Ureter (tissue), 1 donor: Measurements from ENCODE around the gene CPLANE2. TPM values are rescaled to one million over a fixed set of nuclear protein-coding genes. Genes with fewer than 3 reads are reported as not detected.
A peak's percentile ranks its signal among the peaks of the same experiment; 100 is the strongest.

Source experiments
- DNase-seq: peaks from one replicate; pipeline ENCODE4 v3.0.0-alpha.2; 2020; ENCODE audit warnings: low spot score
- total RNA-seq: library from RNA; stranded (reverse); gene quantifications from one replicate; pipeline ENCODE4 v1.2.4, GENCODE V29; 2023
- donor health status: DM: yes; HTN: yes; CAD: no.

CPLANE2 gene
- total RNA-seq, 1 donor from 2014 or later, result 9.0 TPM

- no peak for DNase-seq
Measured at GRCh38 chr1:16189003-16189402, 48.0 kb downstream of the CPLANE2 start.

- peak; percentile 76 for DNase-seq
Measured at GRCh38 chr1:16187748-16188401, 49.1 kb downstream of the CPLANE2 start.

- no peak for DNase-seq
Measured at GRCh38 chr1:16186655-16187235, 50.2 kb downstream of the CPLANE2 start.

- DNase-seq, result peak; percentile 78
Measured at GRCh38 chr1:16184557-16185303, 52.3 kb downstream of the CPLANE2 start.

GRCh38 chr1:16183765-16184556 is 53.0 kb downstream of the CPLANE2 start:
- DNase-seq, result no peak

- no peak for DNase-seq
Measured at GRCh38 chr1:16183179-16183578, 53.8 kb downstream of the CPLANE2 start.

- DNase-seq, result peak; percentile 94
Measured at GRCh38 chr1:16181887-16182719, 54.9 kb downstream of the CPLANE2 start.

Other genes with a start within 250 kb of the CPLANE2 start
- gene SRARP, start 232.9 kb downstream of the CPLANE2 start, total RNA-seq, result not detected
- gene HSPB7, start 219.1 kb downstream of the CPLANE2 start, total RNA-seq, result 36.2 TPM
- gene CLCNKA, start 215.1 kb downstream of the CPLANE2 start, total RNA-seq, result 2.2 TPM
- 0.65 TPM for gene CLCNKB, start 193.4 kb downstream of the CPLANE2 start, total RNA-seq
- gene FAM131C, start 163.5 kb downstream of the CPLANE2 start, total RNA-seq, result 0.60 TPM
- 58.9 TPM for gene EPHA2, start 81.1 kb downstream of the CPLANE2 start, total RNA-seq
- gene ARHGEF19, start 24.5 kb downstream of the CPLANE2 start, total RNA-seq, result 24.8 TPM
- 33.1 TPM for gene FBXO42, start 115.3 kb upstream of the CPLANE2 start, total RNA-seq
- 131 TPM for gene SZRD1, start 130.1 kb upstream of the CPLANE2 start, total RNA-seq
- not detected for gene SPATA21, start 200.2 kb upstream of the CPLANE2 start, total RNA-seq
- 40.6 TPM for gene NECAP2, start 203.5 kb upstream of the CPLANE2 start, total RNA-seq